Lower leg skin (tissue), 3 donors: ENCODE measurements around the gene TGFA.

Experiments used
- CTCF ChIP-seq, 3 donors: fragments of 450-650 bp; IDR thresholded peaks; one replicate each; pipeline ENCODE4 v1.5.1; 2016; ENCODE audit warnings: antibody characterized with exemption in 3 of 3, mild to moderate bottlenecking in 3 of 3, moderate library complexity in 2 of 3
- POLR2A ChIP-seq, 2 donors: fragments of 450-650 bp; IDR thresholded peaks; one replicate each; pipeline ENCODE4 v1.6.1; 2016 to 2017; ENCODE audit warnings: antibody characterized with exemption in 2 of 2, mild to moderate bottlenecking in 1 of 2, moderate library complexity in 1 of 2

- no peak for TF ChIP-seq CTCF (IDR thresholded peaks at IDR 0.05)
- no peak for TF ChIP-seq POLR2A (IDR thresholded peaks at IDR 0.05)
Measured at GRCh38 chr2:70418514-70418913, 135.1 kb downstream of the TGFA start.
